Measurements from ENCODE around the gene SFXN3. TPM values are rescaled to one million over a fixed set of nuclear protein-coding genes. Genes with fewer than 3 reads are reported as not detected.

The SFXN3 gene
- total and polyA plus RNA-seq, 2 experiments from 2014 or later = 0.68 to 3.8 TPM

DNA sequence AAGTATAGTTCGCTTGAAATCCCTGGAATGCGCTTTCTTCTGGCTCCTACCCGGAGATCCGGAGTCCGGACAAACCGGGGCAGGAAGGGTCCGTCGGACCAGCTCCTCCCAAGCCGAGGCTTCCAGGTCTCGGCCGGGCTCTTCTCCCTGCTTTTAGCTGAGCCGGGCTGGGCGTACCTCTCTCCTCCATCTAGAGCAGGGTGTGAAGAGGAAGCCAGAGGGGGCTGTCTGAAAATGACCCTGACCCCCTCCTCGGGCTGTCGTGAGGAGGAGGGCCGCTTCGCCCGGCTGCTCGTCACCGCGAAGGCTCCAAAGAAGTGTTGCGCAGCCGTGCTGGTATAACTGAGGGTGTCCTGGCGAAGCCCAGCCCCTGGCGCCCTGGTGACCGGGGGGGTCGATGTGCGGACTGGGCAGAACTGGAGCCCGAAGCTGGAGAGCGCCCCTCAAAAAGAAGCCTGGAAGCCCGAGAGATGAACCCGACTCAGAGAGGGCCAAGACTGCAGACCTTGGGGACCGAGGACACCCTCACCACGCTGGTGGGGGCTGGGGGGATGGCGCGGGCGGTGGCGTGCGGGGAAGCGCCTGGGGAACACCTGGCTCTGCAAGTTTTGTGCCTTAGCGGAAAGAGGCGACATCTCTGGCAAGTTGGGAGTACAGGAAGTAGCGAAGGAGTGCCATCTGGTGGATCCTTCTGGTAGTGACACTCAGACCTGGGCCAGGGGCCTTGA is 36.5 kb downstream of the SFXN3 start (continued):
- no peak for TF ChIP-seq ZNF462 (CRISPR knock-in tag; IDR thresholded peaks at IDR 0.05)

DNA sequence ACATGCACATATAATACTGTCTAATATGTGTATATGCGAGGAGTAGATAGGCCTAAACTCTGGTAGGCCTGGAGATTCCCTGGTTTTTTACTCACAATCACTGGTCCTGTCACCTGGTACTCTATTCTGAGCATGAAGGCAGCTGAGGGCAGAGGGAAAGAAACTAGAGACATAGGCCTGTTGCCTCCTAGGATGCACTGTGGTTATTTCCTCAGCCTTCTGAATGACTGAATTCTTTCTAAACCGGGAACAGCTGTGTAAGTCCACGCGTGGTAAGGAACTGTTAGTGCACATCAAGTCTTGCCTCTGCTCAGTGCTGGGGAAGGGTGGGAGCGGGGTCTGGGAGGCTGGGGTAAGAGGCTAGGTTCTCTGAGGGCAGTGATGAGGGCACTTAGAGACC is 38.4 kb downstream of the SFXN3 start:
- Histone ChIP-seq H3K27ac (ENCODE audit: low read depth) (no peak overlapping the region), H3K36me3 (ENCODE audit: insufficient read depth) (no peaks in the 10 kb centered on the region), H3F3A (replicated peaks; ENCODE audit: low read depth) (no peaks in the 10 kb centered on the region), H3K4me1 (ENCODE audit: insufficient read depth) (peaks cover 19% of the 10 kb centered on the region), H2AFZ (no peak overlapping the region), H3K79me2 (replicated peaks; ENCODE audit: insufficient read depth) (no peaks in the 10 kb centered on the region), H3K9me2 (ENCODE audit: insufficient read depth) (no peaks in the 10 kb centered on the region), H4K20me1 (replicated peaks; ENCODE audit: insufficient read depth) (peaks cover 6% of the 10 kb centered on the region), H3K4me2 (no peak overlapping the region), H3K4me3 (no peak overlapping the region), H3K27me3 (ENCODE audit: insufficient read depth) (peaks cover 87% of the 10 kb centered on the region)
- Mint-ChIP-seq H3K27me3 (ENCODE audit: insufficient read depth, low read depth, poor library complexity) (peaks cover 68% of the 10 kb centered on the region), H3K4me1 (peaks cover 39% of the 10 kb centered on the region), H3K27ac (no peak overlapping the region), H3K4me3 (no peak overlapping the region), H3K9me3 (peaks cover 2% of the 10 kb centered on the region; the same call in 1 of the 3 replicates), H3K36me3 (ENCODE audit: low read depth) (no peaks in the 10 kb centered on the region)
- no peak for ATAC-seq
- DNase-seq (ENCODE audit: low spot score) = no peak
- TF ChIP-seq, protein P1, sequence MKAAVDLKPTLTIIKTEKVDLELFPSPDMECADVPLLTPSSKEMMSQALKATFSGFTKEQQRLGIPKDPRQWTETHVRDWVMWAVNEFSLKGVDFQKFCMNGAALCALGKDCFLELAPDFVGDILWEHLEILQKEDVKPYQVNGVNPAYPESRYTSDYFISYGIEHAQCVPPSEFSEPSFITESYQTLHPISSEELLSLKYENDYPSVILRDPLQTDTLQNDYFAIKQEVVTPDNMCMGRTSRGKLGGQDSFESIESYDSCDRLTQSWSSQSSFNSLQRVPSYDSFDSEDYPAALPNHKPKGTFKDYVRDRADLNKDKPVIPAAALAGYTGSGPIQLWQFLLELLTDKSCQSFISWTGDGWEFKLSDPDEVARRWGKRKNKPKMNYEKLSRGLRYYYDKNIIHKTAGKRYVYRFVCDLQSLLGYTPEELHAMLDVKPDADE (IDR thresholded peaks at IDR 0.05) = no peak
- no peak for TF ChIP-seq CREB1 (CRISPR knock-in tag; IDR thresholded peaks at IDR 0.05; ENCODE audit: low read depth)
- no peak for TF ChIP-seq JUNB (IDR thresholded peaks at IDR 0.05; ENCODE audit: unreplicated experiment)
- TF ChIP-seq CTCF (conservative IDR thresholded peaks at IDR 0.05; ENCODE audit: low read depth in 2 of 2) = no peak
- no peak for TF ChIP-seq EZH2 (IDR thresholded peaks at IDR 0.05; ENCODE audit: low read depth, unreplicated experiment)
- no peak for TF ChIP-seq REST (IDR thresholded peaks at IDR 0.05; ENCODE audit: unreplicated experiment)
- no peak for TF ChIP-seq ZNF331 (CRISPR knock-in tag; IDR thresholded peaks at IDR 0.05; ENCODE audit: low read depth)
